HPDE6-E6E7 (cell line): Measurements from ENCODE around the gene FAM162A.

Source experiments
- DNase-seq: peaks from one replicate; pipeline ENCODE4 v3.0.0; 2011; ENCODE audit warnings: missing footprints; ENCODE audit errors: extremely low spot score

Gene FAM162A, protein sequence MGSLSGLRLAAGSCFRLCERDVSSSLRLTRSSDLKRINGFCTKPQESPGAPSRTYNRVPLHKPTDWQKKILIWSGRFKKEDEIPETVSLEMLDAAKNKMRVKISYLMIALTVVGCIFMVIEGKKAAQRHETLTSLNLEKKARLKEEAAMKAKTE

DNA sequence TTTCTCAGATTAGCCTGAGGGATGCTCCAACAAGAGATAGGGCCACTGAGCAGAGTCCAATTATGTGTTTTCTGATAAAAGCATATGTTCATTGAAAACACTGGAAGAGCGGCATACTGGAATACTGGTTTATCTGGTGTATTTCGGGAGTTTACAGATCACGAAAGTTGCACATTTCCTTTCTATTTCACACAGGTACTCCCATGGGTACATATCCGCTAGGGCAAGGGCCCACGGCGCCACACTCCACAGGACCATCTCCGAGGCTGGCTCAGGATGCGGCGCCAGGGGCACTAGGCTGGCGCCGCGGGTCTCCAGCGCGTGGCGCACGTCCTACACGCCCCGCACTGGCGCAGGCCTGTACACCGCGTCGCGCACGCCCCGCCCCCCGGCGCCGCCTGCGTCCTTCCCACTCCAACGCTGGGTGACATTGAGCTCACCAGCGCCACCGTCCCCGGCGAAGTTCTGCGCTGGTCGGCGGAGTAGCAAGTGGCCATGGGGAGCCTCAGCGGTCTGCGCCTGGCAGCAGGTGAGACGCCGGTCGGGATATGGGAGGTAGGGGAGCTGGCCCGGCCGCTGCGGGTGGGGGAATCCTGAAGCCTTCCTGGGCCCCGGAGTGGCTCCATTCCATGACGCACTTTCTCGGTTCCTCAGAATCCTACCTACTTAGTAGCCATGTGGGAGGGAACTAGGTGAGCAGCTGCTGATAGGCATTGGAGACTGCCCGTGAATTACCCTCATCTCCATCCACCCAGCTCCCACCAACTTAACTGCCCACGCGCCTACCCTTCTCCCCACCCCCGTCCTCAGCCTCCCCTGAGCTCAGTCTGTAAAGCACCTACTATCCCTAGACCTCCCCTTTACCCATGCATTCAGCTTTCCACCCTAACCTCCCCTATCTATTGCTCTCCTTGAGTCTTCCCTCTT lies at the start of gene FAM162A:
Gene FAM162A, plus strand, starts transcription at position 412 of the 927 bp plus-strand sequence. Its CDS starts 84 bp downstream, at position 496.
- DNase-seq = peak; percentile 79

DNA sequence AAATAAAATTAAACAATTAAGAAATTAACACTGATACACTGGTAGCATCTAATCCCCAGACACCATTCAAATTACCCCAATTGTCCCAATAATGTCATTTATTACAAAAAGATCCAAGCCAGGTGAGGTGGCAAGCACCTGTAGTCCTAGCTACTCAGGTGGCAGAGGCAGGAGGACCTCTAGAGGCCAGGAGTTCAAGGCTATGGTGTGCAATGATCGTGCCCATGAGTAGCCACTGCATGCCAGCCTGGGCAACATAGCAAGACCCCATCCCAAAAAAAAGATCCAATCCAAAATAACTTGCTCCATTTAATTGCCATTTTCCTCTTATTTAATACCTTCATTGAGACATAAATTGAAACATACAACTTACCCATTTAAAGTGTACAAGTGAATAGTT lies 41.2 kb upstream of the FAM162A start:
- no peak for DNase-seq

DNA sequence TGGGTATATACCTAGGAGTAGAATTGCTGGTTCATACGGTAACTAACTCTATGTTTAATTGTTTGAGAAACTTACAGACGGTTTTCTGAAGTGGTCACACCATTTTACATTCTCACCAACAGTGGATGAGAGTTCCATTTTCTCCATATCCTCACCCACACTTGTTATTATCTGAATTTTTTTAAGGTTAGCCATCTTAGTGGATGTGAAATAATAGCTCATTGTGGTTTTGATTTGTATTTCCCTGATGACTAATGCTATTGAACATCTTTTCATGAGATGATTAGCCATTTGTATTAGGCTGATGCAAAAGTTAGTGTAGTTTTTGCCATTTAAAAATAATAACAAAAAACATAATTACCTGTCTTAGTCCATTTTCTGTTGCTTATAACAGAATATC lies 40.3 kb upstream of the FAM162A start:
- DNase-seq = no peak

DNA sequence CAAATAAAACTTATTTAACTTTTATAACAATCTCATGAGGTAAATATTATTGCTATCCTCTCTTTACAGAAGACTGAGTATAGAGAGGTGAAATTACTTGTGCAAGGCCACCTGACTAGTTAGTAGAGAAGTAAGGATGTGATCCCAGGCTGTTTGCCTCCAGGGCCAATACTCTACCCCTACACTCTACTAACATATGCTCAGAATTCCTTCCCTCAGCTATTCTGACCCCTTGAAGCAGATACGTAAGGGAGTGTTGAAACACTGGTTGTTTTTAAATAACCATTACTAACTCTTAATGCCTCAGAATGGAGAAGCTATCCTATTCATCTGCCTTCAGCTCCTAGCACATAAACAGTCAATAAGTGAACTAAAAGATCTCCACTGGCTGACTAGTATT lies 34.8 kb upstream of the FAM162A start:
- no peak for DNase-seq

DNA sequence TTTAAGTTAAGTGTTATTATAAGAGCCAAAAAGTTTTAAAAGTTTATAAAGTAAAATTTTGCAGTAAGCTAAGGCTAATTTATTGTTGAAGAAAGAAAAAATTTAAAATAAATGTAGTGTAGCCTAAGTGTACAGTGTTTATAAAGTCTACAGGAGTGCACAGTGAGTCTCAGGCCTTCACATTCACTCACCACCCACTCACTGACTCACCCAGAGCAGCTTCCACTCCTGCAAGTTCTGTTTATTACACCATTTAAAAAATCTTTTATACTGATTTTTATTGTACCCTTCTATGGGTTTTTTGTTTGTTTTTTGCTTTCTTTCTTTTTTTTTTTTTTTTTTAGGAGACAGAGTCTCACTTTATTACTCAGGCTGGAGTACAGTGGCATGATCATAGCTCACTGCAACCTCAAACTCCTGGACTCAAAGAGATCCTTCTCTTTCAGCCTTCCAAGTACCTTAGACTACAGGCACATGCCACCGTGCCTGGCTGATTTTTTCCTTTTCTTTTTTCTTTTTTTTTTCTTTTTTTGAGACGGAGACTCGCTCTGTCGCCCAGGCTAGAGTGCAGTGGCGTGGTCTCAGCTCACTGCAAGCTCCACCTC lies 33.1 kb upstream of the FAM162A start:
- no peak for DNase-seq

DNA sequence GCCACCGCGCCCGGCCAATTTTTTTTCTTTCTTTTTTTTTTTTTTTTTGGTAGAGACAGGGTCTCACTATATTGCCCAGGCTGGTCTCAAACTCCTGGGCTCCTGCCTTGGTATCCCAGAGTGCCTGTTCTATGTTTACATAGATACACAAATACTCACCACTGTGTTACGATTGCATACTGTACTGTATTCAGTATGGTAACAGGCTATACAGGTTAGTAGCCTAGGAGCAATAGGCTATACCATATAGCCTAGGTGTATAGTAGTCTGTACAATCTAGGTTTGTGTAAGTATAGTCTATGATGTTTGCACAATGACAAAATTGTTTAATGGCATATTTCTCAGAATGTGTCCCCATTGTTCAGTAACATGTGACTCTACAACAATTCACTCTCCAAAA lies 32.4 kb upstream of the FAM162A start:
- no peak for DNase-seq

DNA sequence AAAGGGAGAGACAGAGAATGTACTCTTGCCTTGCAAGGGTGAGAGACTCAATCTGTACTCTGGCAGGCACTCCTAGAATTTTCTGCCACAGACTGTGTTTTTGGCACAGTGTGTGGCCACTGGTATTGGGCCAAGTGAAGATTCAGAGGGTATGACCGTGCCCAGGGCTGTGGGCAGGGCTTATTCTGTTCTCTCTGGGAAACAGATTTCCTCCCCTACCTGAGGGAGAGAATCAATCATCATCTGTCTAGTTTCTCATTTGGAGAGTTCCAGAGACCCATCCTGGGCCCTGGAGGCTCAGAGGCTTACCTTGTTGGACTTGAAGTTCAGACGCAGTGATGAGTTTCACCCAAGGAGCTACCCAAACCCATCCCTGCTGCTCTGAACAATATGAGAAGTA lies 30.8 kb upstream of the FAM162A start:
- peak; percentile 21 for DNase-seq

DNA sequence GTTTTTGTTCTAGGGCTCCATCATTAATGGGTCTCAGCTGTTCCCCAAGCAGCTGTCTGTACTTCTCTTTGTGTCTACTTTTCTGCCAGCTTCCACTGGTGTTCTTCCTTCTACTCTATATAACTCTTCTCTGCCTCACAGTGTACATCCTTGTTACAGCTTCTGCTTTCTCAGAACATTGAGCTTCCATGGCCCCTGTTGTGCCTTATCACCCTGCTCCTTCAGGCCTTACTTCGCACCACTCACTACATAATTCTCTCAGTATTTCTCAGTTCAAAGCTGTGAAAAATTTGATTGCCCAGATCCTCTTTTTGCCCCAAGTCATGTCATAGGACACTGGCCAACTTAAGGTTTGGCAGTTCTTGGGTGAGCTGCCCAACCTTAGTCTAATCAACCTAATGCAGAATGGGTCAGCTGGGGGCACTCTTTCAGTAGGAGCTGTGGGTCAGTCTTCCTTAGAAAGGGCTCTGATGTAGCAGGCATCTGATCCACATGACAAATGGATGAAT lies 30.0 kb upstream of the FAM162A start:
- no peak for DNase-seq

DNA sequence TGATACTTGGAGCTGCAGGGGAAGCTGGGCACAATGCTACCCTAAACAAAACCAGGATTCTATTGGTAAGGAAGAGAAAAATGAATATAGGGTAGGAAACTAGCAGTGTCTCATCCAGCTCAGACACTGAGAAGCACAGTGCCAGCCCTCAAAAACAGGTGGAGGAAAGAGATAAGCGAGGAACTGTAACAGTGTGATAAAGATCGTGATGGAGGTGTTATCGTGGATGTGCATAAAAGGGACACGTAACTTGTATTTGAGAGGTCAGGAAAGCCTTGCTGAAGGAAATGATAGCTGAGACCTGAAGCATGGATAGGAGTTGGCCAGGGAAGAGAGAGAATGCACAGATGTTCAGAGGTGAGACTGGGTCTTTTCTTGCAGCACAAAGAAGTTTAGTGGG lies 28.4 kb upstream of the FAM162A start:
- no peak for DNase-seq

DNA sequence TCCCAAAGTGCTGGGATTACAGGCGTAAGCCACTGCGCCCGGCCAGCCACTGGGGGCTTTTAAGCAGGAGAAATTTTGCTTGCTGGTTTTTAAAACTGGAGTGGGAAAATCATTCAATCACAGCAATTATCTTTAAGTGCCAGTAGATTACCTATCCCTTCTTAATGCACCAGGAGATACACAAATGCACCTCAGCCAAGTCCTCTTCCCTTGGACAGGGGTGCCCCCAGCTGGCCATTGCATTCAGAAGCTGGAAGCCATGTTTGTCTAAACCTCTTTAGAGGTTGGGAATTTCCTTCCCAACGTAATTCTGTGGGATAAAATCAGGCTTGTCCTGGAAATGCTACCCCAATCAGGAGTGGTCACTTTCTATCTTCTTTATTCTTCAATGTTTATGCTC lies 27.6 kb upstream of the FAM162A start:
- DNase-seq = peak; percentile 52

DNA sequence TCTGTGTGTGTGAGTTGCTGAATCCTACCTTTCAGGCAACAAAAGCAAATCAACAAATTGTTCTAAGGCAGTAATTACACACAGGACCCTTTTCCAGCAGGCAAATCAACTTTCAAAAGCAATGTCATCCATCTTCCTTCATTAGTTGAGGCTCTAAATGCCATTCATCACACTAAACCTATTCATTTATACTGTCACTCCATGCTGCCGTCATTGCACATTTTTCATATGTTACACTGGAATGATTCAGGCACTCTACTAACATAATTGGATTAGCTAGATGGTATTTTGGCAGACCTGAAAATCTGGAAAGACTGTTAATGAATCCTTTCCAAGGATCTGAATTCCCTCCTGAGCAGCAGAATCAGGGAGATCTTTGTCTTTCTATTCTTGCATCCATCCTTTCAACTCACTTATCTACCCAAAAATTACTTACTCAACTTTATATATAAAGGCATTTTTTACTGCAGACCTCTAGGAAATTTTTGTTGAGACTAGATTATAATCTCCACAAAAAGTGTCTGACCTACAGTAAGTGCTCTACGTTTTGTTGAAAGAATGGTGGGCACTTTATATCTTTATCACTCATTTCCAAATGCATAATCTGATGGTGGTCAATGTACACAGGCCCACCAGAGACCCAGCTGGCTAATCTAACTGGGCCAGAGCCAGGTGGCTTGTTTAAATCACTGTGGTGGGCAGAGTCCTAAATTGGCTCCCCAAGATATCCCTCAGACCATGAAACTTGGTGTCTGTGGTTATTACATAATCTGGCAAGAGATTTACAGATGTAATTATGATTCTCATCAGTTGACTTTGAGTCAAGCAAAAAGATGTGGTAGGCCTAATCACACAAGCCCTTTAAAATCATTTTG lies 25.9 kb upstream of the FAM162A start:
- DNase-seq = no peak

DNA sequence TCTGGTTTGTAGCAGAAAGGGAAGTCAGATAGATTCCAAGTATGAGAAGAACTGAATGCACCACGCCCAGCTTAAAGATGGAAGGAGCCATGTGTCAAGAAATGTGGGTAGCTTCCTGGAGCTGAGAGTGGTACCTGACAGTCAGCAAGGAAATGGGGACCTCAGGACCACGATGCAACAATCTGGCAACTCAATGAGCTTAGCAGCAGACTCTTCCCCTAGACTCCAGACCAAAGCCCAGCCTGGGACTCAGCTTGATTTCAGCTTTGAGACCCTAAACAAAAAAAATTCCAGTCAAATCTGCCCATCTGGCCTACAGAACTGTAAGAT lies 25.3 kb upstream of the FAM162A start:
- no peak for DNase-seq

DNA sequence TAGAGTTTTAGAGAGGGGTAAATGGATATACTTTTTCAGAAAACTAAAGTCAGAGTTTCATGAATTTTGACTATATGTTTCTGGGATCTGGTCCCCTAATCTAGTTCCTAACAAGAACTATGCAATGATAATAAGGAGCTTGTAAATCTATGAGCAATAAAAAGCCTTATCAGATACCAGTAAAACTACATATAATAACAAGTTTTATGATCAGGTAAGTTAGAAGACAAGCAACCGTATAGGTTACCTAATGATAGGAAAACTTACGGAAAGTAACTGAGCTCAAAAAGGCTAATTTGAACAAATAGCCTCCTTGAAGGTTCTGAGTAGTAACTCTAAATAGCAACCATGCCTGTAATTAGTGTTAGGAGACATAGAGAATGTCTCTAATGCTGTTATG lies 22.0 kb upstream of the FAM162A start:
- no peak for DNase-seq

DNA sequence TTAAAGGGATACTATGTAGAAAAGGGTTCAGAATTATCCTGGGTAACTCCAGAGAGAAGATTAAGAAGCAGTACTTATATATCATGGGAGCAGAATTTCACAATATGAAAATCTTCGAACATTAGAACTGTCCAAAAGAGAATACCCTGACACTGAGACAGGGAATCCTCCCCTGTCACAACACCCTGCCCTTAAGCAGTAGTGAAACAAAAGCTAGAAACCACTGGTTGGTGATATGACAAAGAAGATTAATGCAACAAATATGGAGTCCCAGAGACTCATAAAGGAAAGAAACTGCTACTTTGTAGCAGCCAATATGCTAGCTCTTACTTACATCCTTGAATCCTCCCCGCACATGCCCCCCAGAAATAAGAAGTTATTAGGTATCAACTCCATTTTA lies 19.5 kb upstream of the FAM162A start:
- no peak for DNase-seq

DNA sequence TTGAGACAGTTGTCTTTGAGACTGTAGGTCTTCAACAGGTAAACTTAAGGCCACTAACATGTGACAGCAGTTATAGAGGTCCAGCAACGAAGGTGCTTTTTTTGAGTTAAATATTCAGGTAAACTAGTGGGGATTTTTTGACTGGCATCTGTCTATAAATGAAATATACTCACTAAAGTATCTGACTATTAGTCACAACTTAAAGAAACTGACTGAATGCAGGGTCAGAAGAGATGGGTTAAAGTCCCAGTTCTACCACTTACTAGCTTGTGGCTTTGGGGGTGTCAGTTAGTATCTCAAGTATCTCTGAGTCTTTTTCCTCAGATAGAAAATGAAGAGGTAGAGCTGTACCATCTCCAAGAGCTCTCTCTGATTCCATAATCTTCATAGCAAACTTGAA lies 18.9 kb upstream of the FAM162A start:
- no peak for DNase-seq

DNA sequence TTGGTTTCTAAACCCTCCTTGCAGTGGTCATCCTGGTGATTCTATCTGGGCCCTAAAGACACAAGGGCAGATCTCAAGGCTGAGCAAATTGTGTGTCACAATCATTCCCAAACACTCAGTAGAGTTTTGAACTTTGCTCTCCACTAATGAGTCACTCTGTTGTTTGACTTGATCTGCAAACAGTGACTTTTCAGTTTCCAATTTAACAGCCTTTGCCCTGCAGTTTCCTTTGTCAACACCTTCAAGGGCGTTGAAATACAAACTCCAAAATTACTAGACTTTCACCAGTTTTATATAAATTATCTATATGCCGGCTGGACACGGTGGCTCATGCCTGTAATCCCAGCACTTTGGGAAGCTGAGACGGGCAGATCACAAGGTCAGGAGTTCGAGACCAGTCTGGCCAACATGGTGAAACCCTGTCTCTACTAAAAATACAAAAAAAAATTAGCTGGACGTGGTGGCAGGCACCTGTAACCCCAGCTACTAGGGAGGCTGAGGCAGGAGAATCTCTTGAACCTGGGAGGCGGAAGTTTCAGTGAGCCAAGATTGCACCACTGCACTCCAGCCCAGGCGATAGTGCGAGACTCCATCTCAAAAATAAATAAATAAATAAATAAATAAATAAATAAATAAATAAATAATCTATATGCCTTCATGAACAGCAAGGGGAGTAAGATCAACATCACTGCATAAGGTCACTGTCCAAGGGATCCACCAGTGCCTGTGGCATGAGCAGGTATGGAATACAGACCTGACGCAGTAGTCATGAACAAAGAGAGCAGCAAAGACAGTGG lies 18.2 kb upstream of the FAM162A start:
- peak; percentile 71 for DNase-seq

DNA sequence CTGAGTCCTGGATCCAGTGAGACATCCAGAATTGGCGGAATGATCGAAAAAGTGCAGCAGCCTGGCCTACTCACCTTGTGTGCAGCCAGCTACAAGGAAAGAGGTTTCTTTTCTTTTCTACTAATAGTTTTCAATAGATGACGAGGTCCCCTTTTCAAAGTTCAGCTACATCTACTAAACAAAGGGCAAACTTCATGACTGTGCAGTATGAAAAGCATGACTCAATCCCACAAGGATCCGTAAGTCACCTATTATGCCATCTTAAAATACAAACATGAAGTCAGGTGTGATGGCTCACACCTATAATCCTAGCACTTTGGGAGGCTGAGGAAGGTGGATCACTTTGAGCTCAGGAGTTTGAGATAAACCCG lies 17.6 kb upstream of the FAM162A start:
- DNase-seq = peak; percentile 34

DNA sequence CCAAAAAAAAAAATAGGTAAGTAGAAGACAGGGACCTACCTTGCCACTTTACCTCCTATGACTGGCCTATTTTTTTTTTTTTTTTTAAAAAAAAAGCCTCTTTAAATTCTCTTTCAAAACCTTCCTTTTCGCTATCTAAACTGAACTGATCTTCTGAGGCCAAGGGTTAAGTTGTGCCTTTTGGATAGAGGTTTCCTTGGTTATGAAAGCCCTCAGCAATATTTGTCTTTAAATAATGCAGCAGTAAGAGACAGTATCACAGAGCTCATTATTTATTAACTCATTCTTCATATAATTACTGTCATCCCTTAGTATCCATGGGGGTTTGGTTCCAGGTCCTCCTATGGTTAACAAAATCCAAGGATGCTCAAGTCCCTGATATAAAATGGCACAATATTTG lies 9.9 kb upstream of the FAM162A start:
- no peak for DNase-seq

DNA sequence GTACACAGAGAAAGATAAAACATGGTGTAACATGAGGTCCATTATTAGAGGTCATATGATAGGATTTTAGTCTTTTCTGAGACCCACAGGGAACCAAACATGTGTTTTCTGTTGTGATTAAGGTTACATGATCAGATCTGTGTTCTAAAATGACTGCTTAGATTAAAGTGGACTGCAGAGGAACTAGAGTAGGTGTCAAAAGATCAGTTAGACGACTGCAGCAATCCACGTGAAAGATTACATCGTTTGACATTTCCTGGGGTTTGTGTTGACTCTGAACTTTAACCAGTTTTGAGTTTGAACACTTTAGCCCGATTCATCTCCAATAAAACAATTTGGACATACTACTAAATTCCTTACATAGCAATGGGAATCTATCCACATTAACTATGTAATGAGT lies 6.0 kb upstream of the FAM162A start:
- DNase-seq = no peak

DNA sequence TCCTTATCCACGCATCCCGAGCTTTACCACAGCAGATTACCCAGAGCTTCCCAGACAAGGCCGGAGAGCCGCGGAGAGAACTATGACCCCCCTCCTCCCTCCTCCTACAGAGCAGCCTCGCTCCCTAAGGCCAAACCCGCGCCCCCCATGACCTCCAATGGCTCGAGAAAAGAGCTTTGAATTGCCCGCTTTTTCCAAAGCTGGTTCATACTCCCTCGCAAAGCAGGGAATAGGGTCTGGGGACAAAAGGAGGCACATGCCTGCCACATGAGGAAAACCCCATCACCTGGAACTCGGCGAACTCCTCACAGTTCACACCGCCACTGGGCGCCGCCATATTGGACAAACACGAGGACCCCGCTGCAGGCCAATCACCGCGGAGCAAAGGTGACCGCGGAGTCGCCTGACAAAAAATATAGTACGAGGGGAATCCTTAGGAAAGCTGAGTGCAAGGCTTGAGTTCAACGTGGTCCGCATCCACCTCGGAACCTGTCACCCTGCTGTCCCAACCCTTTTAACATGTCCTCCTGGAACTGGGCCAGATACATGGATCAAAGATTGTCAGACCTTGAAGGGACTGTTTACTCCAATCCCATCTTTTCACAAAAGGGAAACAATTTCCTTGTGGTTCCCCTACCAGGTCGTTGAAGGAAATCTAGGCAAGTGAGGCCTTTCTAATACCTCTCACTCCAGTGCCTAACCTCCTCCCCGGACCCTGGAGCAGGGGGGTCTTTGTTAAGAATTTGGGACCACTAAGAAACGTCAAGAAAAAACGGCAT lies 905 bp upstream of the FAM162A start, which contains the start of gene MIX23:
Gene MIX23, minus strand, starts transcription at position 344 of the 779 bp plus-strand sequence. Its CDS starts 7 bp downstream, at position 337.
- peak; percentile 78 for DNase-seq
